ENCODE data around the gene SGF29. TPM values are rescaled to one million over a fixed set of nuclear protein-coding genes. Genes with fewer than 3 reads are reported as not detected.
"Not testable (repeated sequence)": the region's sequence is repeated elsewhere in the genome, so short reads cannot be mapped to it uniquely, and the experiment has no call there.

SGF29 gene
- total and polyA plus RNA-seq, 12 donors = 11.1 to 35.1 (median 14.9) TPM

DNA sequence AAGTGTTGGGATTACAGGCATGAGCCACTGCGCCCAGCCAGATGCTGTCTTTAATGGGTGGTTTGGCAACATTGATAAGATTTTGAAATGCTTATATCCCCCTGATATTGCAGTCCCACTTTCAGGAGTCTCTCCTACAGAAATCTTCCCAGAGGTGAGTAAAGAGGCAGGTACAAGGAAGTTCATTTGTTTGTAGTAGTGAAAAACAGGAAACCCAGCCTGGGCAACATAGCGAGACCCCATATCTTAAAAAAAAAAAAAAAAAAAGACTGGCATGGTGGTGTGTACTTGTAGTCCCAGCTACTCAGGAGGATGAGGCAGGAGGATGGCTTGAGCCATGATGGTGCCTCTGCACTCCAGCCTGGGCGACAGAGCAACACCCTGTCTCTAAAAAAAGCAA, 8.7 kb upstream of the SGF29 start:
- H3K27ac ChIP-seq = no peak overlapping the region
- no peak overlapping the region for H3K4me3 ChIP-seq
- H3K27me3 ChIP-seq = peaks cover 0 to 4% (median 0%) of the 10 kb centered on the region in 7 donors
- ATAC-seq (no peak), DNase-seq (no peak)
- no peaks in the 10 kb centered on the region for H3K9me3 ChIP-seq
- peaks cover 0 to 8% (median 0%) of the 10 kb centered on the region in 9 donors for H3K4me1 ChIP-seq
- intact Hi-C loops (cut with DNase I) = loop anchor here in 1 of 10 donors (5.0 kb wide), 1 partner anchor 58 kb away; no protein-coding TSS in a partner anchor
- H3K36me3 ChIP-seq = no peaks in the 10 kb centered on the region
- no peak for TF ChIP-seq CTCF (IDR thresholded peaks at IDR 0.05)
- 85 to 91% methylated on average over 3 of the region's 3 CpGs for WGBS, 2 donors

DNA sequence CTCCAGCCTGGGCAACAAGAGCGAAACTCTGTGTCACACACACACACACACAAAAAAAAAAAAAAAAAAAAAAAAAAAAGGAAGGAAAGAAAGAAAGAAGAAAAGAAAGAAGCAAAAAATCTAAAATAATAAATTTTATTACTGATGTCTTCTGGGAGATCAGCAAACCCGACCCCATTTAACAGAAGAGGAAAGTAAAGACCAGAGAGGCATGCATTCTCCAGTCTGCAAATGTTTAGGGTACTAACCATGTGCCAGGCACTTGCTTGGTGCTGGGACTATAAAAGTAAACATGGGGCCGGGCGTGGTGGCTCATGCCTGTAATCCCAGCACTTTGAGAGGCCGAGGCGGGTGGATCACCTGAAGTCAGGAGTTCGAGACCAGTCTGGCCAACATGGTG, 7.8 kb upstream of the SGF29 start:
- intact Hi-C loops (cut with DNase I) = loop anchor here in 1 of 10 donors (5.0 kb wide), 1 partner anchor 59 kb away; no protein-coding TSS in a partner anchor
- ATAC-seq, DNase-seq, H3K27me3 ChIP-seq, H3K27ac ChIP-seq, H3K36me3 ChIP-seq, H3K4me3 ChIP-seq, H3K4me1 ChIP-seq, H3K9me3 ChIP-seq: not testable (repeated sequence)
- WGBS, 2 donors = 94 to 96% methylated on average over 7 of the region's 7 CpGs

- WGBS, 2 donors = 83 to 87% methylated on average over 7 of the region's 7 CpGs
- H3K9me3 ChIP-seq = no peaks in the 10 kb centered on the region
- intact Hi-C loops (cut with DNase I) = loop anchor here in 1 of 10 donors (5.0 kb wide), 1 partner anchor 59 kb away; no protein-coding TSS in a partner anchor
Observed at GRCh38 chr16:28546626-28547025, 7.1 kb upstream of the SGF29 start.

GRCh38 chr16:28548306-28548802, 5.4 kb upstream of the SGF29 start:
- ATAC-seq = no peak
- no peak overlapping the region for H3K27ac ChIP-seq
- intact Hi-C loops (cut with DNase I) = loop anchor here in 1 of 10 donors (5.0 kb wide), 1 partner anchor 61 kb away; no protein-coding TSS in a partner anchor
- H3K27me3 ChIP-seq = peaks cover 0 to 4% (median 0%) of the 10 kb centered on the region in 7 donors
- TF ChIP-seq CTCF (IDR thresholded peaks at IDR 0.05) = no peak
- 68 to 77% methylated on average over 14 of the region's 14 CpGs for WGBS, 2 donors
- H3K4me1 ChIP-seq = peaks cover 0 to 3% (median 3%) of the 10 kb centered on the region in 9 donors
- H3K4me3 ChIP-seq = no peak overlapping the region
- H3K9me3 ChIP-seq = no peaks in the 10 kb centered on the region
- no peaks in the 10 kb centered on the region for H3K36me3 ChIP-seq
- DNase-seq = no peak

More at GRCh38 chr16:28546626-28547025, 7.1 kb upstream of the SGF29 start:
- no peak for TF ChIP-seq CTCF (IDR thresholded peaks at IDR 0.05)
- no peak overlapping the region for H3K4me3 ChIP-seq
- H3K27me3 ChIP-seq = peaks cover 0 to 4% (median 0%) of the 10 kb centered on the region in 7 donors
- H3K27ac ChIP-seq = no peak overlapping the region
- no peaks in the 10 kb centered on the region for H3K36me3 ChIP-seq
- no peak for ATAC-seq
- H3K4me1 ChIP-seq = peaks cover 0 to 6% (median 0%) of the 10 kb centered on the region in 9 donors
- no peak for DNase-seq

DNA sequence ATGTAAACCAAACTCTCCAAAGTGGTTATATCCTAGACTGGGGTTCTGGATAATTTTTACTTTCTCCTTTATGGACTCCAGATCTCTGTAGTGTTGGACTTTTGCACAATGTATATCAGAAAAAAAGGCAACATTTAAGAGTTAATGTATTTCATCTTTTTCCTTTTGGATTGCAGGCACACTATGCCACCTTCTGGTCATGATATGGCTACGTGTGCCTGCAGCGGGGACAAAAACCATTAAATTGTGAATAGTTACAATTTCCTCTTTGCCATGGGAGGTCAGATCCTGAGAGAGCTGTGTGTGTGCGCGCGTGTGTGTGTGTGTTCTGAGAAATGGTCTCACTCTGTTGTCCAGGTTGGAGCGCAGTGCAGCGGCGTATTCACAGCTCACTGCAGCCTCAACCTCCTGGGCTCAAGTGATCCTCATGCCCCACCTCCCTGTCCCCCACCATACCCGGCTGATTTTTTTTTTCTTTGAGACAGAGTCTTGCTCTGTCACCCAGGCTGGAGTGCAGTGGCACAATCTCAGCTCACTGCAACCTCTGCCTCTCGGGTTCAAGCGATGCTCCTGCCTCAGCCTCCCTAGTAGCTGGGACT, 4.3 kb upstream of the SGF29 start:
- Histone ChIP-seq H3K4me3 (no peak overlapping the region), H3K27ac (no peak overlapping the region), H3K4me1 (peaks cover 0 to 8% (median 6%) of the 10 kb centered on the region in 9 donors), H3K9me3 (no peaks in the 10 kb centered on the region), H3K27me3 (peaks cover 0 to 4% (median 0%) of the 10 kb centered on the region in 7 donors), H3K36me3 (no peaks in the 10 kb centered on the region)
- DNase-seq = no peak
- intact Hi-C loops (cut with DNase I) = loop anchor here in 1 of 10 donors (5.0 kb wide), 1 partner anchor 62 kb away; no protein-coding TSS in a partner anchor
- 55 to 58% methylated on average over 11 of the region's 11 CpGs for WGBS, 2 donors
- ATAC-seq = no peak
- TF ChIP-seq CTCF (IDR thresholded peaks at IDR 0.05) = peak; percentile 17 to 61 (median 52)

Data from heart right ventricle (tissue), 16 donors.